WTC11 (cell line): ENCODE data around the gene ZIC1. TPM values are rescaled to one million over a fixed set of nuclear protein-coding genes. Genes with fewer than 3 reads are reported as not detected.

ENCODE experiments used
- ATAC-seq: fragments of 200-7000 bp; cut with Tn5 transposase; 2 replicates; pipeline ENCODE4 v1.10.0; 2021; ENCODE audit warnings: mild to moderate bottlenecking, moderate library complexity
- CTCF ChIA-PET: fragments of 300-600 bp; sonication (Branson Sonifier 250); formaldehyde crosslinking; loops from one replicate; lab custom pipeline; 2021; ENCODE audit warnings: antibody characterized with exemption; lab: Charles Lee
- POLR2A ChIA-PET: fragments of 350-600 bp; sonication (Branson Sonifier 250); formaldehyde crosslinking; loops from one replicate; lab custom pipeline; 2021; ENCODE audit warnings: antibody characterized with exemption; lab: Charles Lee
- DNase-seq: peaks from one replicate; pipeline ENCODE4 v3.0.0; 2021; ENCODE audit warnings: low spot score
- H3K27ac Mint-ChIP-seq: 2 replicates; pipeline ENCODE4 v1.8.0; 2021; ENCODE audit warnings: mixed read lengths
- H3K27me3 Mint-ChIP-seq: 2 replicates; pipeline ENCODE4 v1.8.0; 2021; ENCODE audit warnings: low read depth, mild to moderate bottlenecking, moderate library complexity, mixed read lengths
- H3K36me3 Mint-ChIP-seq: 2 replicates; pipeline ENCODE4 v1.8.0; 2021; ENCODE audit warnings: mixed read lengths
- H3K4me1 Mint-ChIP-seq: 2 replicates; pipeline ENCODE4 v1.8.0; 2022; ENCODE audit warnings: mixed read lengths
- H3K4me3 Mint-ChIP-seq: 2 replicates; pipeline ENCODE4 v1.8.0; 2021; ENCODE audit warnings: mild to moderate bottlenecking, moderate library complexity, mixed read lengths
- H3K9me3 Mint-ChIP-seq: 2 replicates; pipeline ENCODE4 v1.8.0; 2021; ENCODE audit warnings: mixed read lengths
- AR ChIP-seq: fragments of 250-450 bp; sonication (Bioruptor Pico); IDR thresholded peaks from 2 replicates; pipeline ENCODE4 v1.9.0; 2021; ENCODE audit warnings: mild to moderate bottlenecking
- ATF3 ChIP-seq: sonication (generic); formaldehyde crosslinking; conservative IDR thresholded peaks from 2 replicates; pipeline ENCODE4 v1.8.1; 2022; ENCODE audit warnings: mild to moderate bottlenecking, missing genetic modification reagents
- ELF4 ChIP-seq: sonication (generic); formaldehyde crosslinking; IDR thresholded peaks from 2 replicates; pipeline ENCODE4 v1.8.1; 2022; ENCODE audit warnings: low read depth, mild to moderate bottlenecking, moderate library complexity, missing genetic modification reagents
- ERG ChIP-seq: fragments of 250-450 bp; sonication (Bioruptor Pico); IDR thresholded peaks from 2 replicates; pipeline ENCODE4 v1.8.0; 2021; ENCODE audit warnings: mild to moderate bottlenecking
- FOXK1 ChIP-seq: sonication (generic); formaldehyde crosslinking; IDR thresholded peaks from 2 replicates; pipeline ENCODE4 v1.8.0; 2022; ENCODE audit warnings: mild to moderate bottlenecking, moderate library complexity, missing genetic modification reagents
- IRF2 ChIP-seq: sonication (generic); formaldehyde crosslinking; IDR thresholded peaks from 2 replicates; pipeline ENCODE4 v1.8.0; 2022; ENCODE audit warnings: low read depth, missing genetic modification reagents, borderline replicate concordance
- MLX ChIP-seq: sonication (generic); formaldehyde crosslinking; IDR thresholded peaks from 2 replicates; pipeline ENCODE4 v1.8.1; 2023; ENCODE audit warnings: mild to moderate bottlenecking, missing genetic modification reagents, moderate library complexity
- NFATC4 ChIP-seq: fragments of 250-450 bp; sonication (Bioruptor Pico); IDR thresholded peaks from 2 replicates; pipeline ENCODE4 v1.9.0; 2021; ENCODE audit warnings: mild to moderate bottlenecking
- NR3C1 ChIP-seq: sonication (generic); formaldehyde crosslinking; conservative IDR thresholded peaks from 2 replicates; pipeline ENCODE4 v1.8.1; 2023; ENCODE audit warnings: low read depth, mild to moderate bottlenecking, missing genetic modification reagents
- RELA ChIP-seq: sonication (generic); formaldehyde crosslinking; IDR thresholded peaks from 2 replicates; pipeline ENCODE4 v1.8.1; 2022; ENCODE audit warnings: missing genetic modification reagents, mild to moderate bottlenecking, borderline replicate concordance
- ZBTB21 ChIP-seq: sonication (generic); formaldehyde crosslinking; IDR thresholded peaks from 2 replicates; pipeline ENCODE4 v1.8.1; 2023; ENCODE audit warnings: mild to moderate bottlenecking, missing genetic modification reagents, borderline replicate concordance
- ZNF138 ChIP-seq: sonication (generic); formaldehyde crosslinking; conservative IDR thresholded peaks from 2 replicates; pipeline ENCODE4 v1.8.1; 2022; ENCODE audit warnings: mild to moderate bottlenecking, moderate library complexity, missing genetic modification reagents
- ZNF317 ChIP-seq: sonication (generic); formaldehyde crosslinking; IDR thresholded peaks from 2 replicates; pipeline ENCODE4 v1.8.1; 2023; ENCODE audit warnings: low read depth, mild to moderate bottlenecking, moderate library complexity, missing genetic modification reagents, borderline replicate concordance
- ZNF512 ChIP-seq: sonication (generic); formaldehyde crosslinking; IDR thresholded peaks from 2 replicates; pipeline ENCODE4 v1.8.1; 2022; ENCODE audit warnings: missing genetic modification reagents, borderline replicate concordance
- total RNA-seq: library from RNA; stranded (reverse); gene quantifications from 3 replicates; pipeline ENCODE4 v1.2.3, GENCODE V29; 2021

ZIC1 gene
- total RNA-seq, 1 experiment from 2014 or later, result 59.7 TPM

GRCh38 chr3:147414390-147415138 lies 5.4 kb downstream of the ZIC1 start:
- TF ChIP-seq ZNF138 (no peak), ZNF512 (CRISPR knock-in tag) (no peak), RELA (CRISPR knock-in tag) (no peak)
- TF ChIP-seq, all 79 proteins: peak for 0
- Mint-ChIP-seq H3K27ac (no peak overlapping the region), H3K4me3 (peak overlapping the region; percentile 50), H3K9me3 (no peaks in the 10 kb centered on the region), H3K27me3 (peaks cover 99% of the 10 kb centered on the region), H3K36me3 (peaks cover 3% of the 10 kb centered on the region; the same call in 1 of the 2 replicates), H3K4me1 (peaks cover 80% of the 10 kb centered on the region)
- ATAC-seq (no peak), DNase-seq (no peak)
- CTCF ChIA-PET, result interaction anchor here (0.5 to 4.0 kb wide), 5 partner anchors 30 to 202 kb away, joined by 4 to 23 read pairs (median 4); no protein-coding TSS in a partner anchor
- POLR2A ChIA-PET, result interaction anchor here (0.6 kb wide), 1 partner anchor 28 kb away, joined by 5 read pairs; no protein-coding TSS in a partner anchor

GRCh38 chr3:147415286-147415685 lies 6.1 kb downstream of the ZIC1 start:
- Mint-ChIP-seq H3K9me3 (no peaks in the 10 kb centered on the region), H3K4me1 (peaks cover 87% of the 10 kb centered on the region), H3K27me3 (peaks cover 99% of the 10 kb centered on the region), H3K36me3 (peaks cover 3% of the 10 kb centered on the region; the same call in 1 of the 2 replicates), H3K4me3 (no peak overlapping the region; the same call in 1 of the 2 replicates), H3K27ac (peak overlapping the region; percentile 75; the same call in 1 of the 2 replicates)
- ATAC-seq (no peak), DNase-seq (peak; percentile 20)
- ChIA-PET CTCF (interaction anchor here (0.5 to 4.0 kb wide), 5 partner anchors 23 to 202 kb away, joined by 3 to 23 read pairs (median 4); no protein-coding TSS in a partner anchor), POLR2A (interaction anchor here (0.6 kb wide), 2 partner anchors 28 to 72 kb away, joined by 3 to 5 read pairs; no protein-coding TSS in a partner anchor)
- no peak for TF ChIP-seq IRF2
- TF ChIP-seq ELF4 (CRISPR knock-in tag), result no peak
- no peak for TF ChIP-seq ATF3 (CRISPR knock-in tag)
- no peak for TF ChIP-seq NFATC4 (CRISPR knock-in tag)
- no peak for TF ChIP-seq FOXK1
- no peak for TF ChIP-seq ERG (CRISPR knock-in tag)
- no peak for TF ChIP-seq NR3C1 (CRISPR knock-in tag)
- TF ChIP-seq AR, result no peak
- no peak for TF ChIP-seq ZNF317
- no peak for TF ChIP-seq MLX (CRISPR knock-in tag)

- ChIA-PET CTCF (interaction anchor here (0.7 to 4.0 kb wide), 5 partner anchors 14 to 59 kb away, joined by 3 to 23 read pairs (median 4); no protein-coding TSS in a partner anchor), POLR2A (interaction anchor here (0.6 kb wide), 1 partner anchor 72 kb away, joined by 3 read pairs; no protein-coding TSS in a partner anchor)
- Mint-ChIP-seq H3K4me1 (peaks cover 90% of the 10 kb centered on the region), H3K27ac (no peak overlapping the region), H3K9me3 (no peaks in the 10 kb centered on the region), H3K4me3 (no peak overlapping the region), H3K27me3 (peaks cover 99% of the 10 kb centered on the region), H3K36me3 (peaks cover under 1% of the 10 kb centered on the region; the same call in 1 of the 2 replicates)
- DNase-seq (no peak), ATAC-seq (no peak)
- TF ChIP-seq AR, result no peak
- no peak for TF ChIP-seq NFATC4 (CRISPR knock-in tag)
- no peak for TF ChIP-seq ELF4 (CRISPR knock-in tag)
- no peak for TF ChIP-seq ZBTB21
- no peak for TF ChIP-seq MLX (CRISPR knock-in tag)
- TF ChIP-seq ZNF512 (CRISPR knock-in tag), result no peak
These were observed 6.7 kb downstream of the ZIC1 start for GRCh38 chr3:147415874-147416273.
